HPDE6-E6E7 (cell line): ENCODE data around the gene WNT5B.

ENCODE experiments used
- DNase-seq: peaks from one replicate; pipeline ENCODE4 v3.0.0; 2011; ENCODE audit warnings: missing footprints; ENCODE audit errors: extremely low spot score

Gene WNT5B

DNA sequence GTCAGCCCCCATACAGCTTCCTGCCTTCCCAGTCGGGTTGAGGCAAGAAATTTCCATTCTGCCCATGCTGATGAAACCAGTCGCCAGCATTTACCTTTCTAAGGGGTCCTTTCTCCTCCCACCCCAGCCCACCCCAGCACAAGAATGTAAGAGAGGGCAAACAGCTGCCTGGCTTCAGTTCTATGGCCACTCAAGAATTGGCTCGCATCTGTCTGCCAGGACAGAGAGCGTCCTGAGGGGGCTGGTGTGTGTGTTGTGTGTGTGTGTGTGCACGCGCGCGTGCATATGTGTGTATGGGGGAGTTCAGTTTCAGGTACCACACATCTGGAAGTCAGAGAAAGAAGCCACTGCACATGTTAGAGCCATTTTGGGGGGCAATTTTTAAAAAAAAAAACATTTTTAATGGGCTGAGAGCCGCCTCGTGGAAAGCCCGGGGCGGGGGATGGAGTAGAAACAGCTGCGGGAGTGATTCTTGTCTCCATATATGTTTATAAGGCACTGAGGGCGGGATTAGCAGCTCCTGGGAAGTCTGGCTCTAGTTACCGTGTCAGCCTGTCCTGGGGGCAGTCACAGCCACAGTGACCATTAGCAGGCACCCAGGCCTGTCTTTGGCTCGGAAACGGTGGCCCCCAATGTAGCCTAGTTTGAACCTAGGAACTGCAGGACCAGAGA is at the start of gene WNT5B:
Gene WNT5B, plus strand, starts transcription at position 566 of the 672 bp plus-strand sequence. CDS start 2,124 bp downstream, outside the sequence.
- DNase-seq = no peak

DNA sequence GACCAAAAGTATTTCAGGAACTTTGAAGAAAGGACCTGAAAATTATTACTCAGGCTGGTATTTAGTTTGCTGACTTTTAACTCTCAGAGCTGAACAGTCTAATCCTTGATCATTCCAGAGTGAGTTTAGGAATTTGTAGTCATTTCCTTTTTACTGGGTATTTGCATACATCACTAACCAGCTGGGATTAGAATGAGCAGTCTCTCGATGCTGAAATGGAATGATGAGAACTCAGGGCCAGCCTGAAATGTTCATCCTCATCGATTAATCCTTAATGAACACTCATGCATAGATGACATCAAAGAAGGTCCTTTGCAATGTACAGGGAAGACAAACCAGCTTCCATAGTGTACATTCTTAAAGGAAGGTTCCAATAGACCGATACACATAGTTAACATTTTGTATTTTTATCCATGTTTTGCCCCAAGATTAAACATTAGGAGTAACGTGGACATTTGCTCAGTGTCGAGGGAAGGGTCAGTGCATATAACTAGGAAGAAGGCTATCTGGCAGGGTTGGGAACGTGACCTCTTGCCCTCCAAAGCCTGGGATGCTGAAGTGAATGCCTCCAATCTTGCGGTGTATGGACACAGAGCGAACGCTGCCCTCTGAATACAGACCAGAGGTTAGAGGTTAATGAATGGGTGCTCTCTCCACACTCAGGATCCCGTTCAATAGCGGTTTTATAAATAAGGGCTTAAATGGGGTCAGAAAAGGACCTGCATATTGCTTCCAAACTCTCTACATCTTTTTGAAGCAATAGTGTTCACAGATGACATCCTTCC is 49.2 kb upstream of the WNT5B start:
- DNase-seq = no peak

DNA sequence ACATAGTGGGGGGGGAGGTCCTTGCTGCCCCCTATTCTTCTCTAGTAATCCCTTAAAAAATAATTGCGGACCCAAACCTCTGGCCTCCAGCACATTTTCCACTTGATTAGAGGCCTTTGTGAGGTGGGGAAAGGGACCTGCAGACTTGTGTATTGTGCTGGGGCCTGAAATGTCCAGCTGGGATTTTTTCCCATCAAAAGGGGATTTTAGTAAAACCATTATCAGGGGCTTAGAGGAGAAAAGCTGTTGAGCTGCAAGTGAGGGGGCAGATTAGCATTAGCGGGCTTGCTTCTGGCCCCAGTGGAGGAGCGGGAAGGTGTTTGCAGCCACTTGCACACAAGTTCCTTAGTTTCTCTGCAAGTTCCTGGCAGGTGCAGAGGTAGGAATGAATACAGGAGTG is 48.5 kb upstream of the WNT5B start:
- DNase-seq = no peak

DNA sequence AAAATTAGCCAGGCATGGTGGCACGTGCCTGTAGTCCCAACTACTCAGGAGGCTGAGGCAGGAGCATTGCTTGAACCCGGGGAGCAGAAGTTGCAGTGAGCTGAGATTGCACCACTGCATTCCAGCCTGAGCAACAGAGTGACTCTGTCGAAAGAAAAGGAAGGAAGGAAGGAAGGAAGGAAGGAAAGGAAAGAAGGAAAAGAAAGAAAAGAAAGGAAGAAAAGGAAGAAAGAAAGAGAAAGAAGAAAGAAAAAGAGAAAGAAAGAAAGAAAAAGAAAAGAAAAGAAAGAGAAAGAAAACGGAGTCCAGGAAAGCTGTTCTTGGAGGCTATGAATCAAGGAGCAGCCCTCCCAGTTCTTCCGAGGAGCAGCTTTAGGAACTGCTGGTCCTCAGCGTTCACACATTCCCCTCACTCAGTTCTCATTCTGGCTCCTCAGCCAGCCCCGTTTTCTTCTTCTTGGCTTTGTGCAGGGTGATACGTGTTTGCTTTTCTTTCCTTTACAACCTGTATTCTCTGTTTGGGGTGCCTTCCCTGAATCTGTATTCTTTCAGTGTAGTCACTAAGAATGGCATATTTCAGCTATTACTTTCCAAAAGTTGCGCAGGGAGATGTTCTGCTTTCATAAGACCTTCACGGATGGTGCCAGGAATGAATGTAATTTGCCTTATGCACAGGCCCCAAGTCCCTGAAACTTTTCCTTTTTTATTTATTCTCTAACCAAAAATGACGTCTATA is 46.9 kb upstream of the WNT5B start:
- no peak for DNase-seq

DNA sequence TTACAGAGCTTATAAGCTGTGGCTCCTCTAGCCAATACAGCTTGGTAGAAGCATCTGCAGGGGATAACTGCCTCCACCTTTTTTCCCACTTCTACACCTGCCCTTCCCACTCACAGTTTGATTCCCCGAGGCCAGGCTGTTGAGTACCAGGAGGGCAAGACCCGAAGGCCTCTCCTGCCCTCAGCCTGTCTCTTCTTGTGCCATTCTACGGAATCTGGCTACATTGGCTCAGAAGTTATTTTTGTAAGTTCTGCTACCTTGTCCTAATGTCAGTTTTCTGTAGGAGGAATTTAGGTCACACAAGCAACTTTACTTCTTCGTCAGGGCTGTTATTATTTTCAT is 46.4 kb upstream of the WNT5B start:
- DNase-seq = no peak

DNA sequence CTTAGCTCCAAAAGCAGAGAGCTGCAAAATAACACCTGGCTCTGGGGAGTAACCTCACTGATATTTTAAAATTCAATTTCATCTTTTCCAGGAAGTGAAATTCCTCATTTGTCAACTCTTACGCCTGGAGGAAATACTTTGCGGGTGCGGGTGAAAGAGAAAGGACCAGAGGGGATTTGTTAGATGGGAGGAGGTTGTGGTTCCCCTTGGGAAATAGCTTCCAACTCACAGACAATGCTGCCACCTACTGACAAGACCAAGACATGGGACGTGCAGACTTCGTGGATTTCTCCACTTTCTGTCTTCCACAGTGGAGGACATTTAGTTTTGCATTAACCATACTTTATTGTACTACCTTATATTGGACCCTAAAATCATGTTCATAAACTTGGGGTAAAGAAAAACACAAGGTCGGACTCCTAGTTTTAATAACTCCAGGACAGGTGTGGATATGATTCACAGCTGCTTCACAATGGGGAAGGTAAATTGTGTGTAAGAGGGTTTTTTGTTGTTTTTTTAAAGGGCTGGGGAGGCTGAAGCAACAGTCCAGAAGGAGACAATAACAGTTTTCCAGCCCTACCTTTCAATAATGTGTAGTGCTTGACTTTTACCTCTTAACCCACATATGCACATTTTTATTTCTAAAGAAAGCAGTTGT is 45.5 kb upstream of the WNT5B start:
- peak; percentile 59 for DNase-seq

DNA sequence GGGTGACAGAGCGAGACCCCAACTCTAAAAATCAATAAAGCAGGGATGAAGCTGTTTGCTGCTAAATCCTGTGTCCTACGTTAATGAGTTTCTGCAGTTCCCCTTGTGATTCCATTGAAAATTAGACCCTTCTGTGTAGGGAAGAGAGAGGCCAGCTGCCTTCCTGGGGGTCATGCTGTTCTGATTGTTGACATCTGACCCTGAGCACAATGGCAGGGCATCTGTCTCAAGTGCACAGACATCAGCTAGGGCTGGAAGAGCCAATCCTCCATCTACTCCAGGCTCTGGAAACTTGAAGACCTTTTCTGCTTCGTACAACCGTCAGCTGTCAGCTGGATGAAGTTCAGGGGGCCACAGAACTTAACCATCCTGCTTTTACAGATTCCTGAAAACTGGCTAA is 44.7 kb upstream of the WNT5B start:
- no peak for DNase-seq

DNA sequence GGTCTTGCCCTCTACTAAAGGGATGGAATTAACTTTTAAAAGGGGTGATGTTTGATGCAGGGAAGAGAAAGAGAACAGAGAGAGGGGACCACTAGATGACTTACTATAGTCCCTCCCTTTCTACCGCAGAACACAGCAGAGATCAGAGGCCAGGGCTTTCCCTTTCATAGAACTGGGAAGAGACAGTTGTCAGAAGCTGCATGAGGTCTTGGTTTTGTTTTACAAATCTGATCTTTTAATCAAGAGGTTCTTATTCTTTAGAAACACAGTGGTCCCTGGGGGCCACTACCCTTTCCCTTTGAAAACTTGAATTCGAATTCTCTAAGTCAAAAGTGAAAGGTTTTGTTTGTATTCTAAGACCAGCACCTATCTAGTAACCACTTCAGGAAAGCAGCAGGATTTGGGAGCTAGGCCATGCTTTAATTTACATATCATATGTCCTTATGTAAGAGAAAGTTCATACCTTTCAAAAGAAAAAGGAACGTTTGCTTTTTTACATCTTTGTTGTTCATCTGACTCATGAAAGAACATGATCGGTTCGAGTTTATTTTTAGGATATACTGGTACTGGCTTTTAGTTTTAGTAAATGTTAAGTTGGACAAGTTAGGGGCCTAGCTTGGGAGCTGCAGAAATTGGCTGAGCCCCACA is 41.0 kb upstream of the WNT5B start:
- DNase-seq = no peak

DNA sequence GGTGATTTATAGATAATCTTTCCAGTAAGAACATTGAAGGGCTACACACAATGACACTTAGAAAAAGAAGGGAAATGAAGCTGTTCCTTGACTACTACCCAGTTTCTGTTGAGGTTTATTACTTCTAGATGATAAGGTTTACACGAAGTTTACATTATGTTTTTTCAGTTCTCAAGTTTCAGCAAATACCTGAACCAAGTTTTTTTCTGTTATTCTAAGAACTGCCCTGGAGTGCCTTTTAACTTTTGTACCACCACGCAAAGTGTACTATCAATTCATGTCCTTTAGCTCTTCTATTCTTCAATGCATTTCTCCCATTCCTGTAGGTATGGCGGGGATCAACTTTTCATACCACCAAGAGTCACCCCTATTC is 40.5 kb upstream of the WNT5B start:
- DNase-seq = no peak

DNA sequence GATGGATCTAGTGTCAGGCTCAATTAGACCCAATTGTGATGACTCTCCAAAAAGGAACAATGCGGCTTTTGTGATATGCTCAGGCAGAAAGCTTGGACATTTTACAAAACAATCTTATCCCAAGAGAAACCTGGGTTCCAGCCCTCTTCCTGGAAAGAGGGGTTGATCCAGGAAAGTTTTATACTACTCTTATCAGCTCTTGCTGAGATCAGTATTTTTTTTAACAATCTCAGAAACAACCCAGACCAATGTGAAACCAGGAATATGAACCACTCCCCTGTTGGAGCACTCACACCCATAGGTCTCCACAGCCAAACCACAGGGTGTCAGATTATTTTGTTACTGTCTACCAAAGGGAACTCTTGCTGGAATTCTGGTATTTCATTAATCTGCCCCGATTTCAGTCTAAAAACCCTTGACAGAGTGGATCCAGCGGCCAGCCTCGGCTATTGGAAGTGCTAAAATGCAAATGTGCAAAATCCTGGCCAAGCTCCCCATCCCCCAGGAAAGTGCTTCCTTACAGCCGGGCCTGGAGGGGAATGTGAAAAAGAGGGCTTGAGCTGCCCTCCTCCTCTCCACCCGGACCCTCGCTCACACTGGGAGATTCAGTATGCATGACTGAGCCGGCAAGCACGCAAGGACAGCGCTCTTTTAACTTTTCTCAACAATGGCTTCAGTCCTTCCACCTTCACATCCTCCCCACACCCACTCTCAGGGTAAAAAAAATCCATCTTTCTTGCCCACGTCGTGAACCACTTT is 38.6 kb upstream of the WNT5B start:
- DNase-seq = no peak

DNA sequence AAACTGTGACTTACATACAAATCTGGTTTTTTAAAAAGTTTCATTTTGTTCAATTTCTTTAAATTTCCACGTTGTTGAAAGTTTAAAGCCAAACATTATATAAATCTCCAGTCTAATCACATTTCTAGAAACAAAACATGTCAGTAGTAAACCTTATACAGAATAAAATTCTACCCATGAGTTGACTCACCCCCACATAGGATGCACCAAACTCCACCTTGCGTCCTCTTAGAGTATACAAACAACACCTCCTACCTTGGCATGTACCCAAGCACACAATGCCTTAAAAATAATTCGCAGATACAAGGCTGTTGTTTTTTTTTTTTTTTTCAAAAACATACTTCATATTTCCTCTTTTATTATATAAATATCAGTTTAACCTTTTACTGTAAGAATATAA is 38.0 kb upstream of the WNT5B start:
- peak; percentile 66 for DNase-seq

DNA sequence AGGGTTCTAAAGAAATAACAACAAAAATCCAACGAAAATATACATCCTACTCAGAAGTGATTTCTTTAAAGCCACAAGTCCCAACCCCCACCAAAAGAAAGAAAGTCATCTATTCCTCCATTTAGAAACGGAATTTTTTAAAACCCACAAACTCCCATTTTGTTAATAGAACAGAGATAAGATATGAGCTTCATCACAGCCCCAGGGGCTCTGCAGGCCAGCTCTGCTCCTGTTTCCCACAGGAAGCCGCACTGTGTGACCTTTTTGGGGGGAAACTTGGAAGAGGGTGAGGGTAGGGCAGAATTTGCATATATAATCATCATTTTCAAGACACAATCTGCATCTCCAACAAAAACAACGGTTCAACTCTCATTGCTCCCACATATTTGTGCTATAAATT is 37.5 kb upstream of the WNT5B start:
- no peak for DNase-seq

DNA sequence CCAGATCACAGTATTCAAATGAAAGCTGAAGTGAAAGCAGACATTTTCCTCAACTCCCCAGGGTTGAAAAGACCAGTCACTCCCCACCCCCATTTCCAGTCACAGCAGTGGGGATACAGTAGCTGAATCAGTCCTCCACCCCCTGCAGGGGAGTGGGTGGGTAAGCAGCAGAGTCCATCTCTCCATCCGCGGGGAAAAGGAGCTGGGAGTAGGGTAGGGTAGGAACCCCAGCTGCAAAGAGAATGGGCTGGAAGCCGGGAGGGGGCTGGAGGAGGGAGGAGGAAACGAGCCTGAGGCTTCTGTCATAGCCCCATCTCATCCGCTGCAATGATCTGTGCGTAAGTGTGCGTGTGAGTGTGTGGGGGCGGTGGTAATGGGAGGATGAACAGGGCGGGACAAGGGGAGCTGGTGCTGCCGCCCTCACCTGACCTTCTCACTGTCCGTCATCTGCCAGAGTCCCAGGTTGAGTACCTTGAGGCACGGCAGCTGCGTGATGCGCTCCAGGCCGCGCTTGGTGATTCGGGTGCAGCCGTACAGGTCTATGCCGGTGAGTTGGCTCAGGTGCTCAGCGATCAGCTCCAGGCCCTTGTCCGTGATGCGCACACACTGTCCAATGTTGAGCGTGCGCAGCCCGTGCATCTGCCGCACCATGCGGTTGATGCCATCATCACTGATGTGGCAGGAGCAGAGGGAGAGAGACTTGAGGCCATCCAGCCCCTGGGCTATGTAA is 36.4 kb upstream of the WNT5B start:
- DNase-seq = peak; percentile 20

DNA sequence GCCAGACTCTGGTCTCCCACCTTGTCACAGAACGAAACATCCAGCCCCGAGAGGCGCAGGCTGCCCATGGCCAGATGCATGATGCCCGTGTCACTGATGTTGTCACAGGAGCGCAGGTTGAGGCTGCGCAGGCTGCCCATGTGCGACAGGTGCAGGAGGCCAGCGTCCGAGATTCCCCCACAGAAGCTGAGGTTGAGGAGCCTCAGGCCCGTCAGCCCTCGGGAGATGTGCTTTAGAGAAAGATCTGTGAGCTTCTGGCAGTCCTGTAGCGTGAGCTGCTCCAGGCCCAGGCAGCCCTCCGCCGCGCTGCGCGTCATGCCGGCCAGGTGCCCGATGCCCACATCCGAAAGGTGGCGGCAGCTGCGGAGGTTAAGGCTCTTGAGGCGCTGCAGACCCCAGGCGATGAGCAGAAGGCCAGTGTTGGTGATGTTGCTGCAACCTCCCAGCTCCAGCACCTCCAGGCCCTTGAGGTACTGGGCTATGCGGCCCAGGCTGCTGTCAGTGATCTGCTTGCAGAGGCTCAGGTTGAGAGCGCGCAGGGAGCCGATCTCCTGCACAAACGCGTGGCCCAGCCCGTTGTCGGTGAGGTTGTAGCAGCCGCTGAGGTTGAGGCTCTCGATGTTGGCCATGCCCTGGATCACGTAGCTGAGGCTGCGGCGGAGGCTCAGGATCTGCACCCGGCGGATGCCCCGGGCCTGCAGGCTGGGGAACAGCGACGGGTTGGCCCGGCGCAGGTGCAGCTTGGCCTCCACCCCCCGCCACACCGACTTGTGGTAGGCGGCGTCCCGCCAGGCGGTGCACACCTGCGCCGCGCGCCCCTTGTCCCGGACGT is 35.6 kb upstream of the WNT5B start:
- peak; percentile 25 for DNase-seq

DNA sequence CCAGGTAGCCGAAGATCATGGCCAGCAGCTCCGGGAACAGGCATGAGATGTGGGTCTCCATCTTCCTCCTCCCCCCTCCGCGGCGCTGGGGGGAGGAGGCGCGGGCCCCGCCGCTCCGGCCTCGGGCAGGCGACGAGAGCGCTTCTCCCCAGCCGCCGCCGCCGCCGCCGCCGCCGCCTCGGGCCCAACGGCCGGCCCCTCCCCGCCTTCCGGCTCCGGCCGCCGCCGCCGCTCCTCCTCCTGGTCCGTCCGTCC is 35.1 kb upstream of the WNT5B start:
- no peak for DNase-seq

DNA sequence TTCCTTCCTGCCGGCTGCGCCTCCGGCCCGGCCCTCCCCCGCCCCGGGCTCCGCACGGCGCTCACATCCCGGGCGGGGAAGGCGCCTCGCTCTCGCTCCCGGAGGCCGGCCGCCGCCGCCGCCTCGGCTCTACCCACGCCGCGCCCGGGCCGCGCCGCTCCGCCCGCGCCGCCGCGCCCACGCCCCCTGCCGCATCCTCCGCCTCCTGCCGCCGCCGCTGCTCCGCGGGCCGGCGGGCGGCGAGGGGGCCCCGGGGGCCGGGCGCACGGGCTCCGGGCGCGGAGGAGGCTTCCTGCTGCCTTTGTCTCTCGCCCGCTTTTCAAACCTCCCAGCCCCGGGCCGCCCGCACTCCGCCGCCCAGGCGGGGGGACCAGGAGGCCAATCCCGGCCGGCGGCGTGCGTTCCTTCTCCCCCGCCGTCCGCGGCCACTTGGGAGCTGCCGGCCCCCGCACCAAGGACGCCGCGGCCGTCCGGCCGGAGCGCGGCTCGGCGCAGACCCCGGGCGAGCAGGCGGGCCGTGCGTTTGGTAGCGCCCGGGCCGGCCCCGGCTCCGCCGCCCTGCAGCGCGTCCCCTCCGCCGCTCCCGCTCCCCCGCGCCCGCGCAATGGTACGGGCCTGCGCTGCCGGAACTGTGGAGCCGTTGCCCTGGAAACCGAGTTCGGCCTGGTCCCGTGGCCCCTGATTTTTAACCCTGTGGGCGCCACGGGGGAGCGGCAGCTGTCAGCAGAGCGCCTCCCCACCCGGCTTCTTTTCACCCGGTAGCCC is 34.6 kb upstream of the WNT5B start, which contains the start of gene FBXL14:
Gene FBXL14, minus strand, starts transcription at position 321 of the 765 bp plus-strand sequence. CDS start 515 bp downstream, outside the sequence.
- DNase-seq = peak; percentile 46

DNA sequence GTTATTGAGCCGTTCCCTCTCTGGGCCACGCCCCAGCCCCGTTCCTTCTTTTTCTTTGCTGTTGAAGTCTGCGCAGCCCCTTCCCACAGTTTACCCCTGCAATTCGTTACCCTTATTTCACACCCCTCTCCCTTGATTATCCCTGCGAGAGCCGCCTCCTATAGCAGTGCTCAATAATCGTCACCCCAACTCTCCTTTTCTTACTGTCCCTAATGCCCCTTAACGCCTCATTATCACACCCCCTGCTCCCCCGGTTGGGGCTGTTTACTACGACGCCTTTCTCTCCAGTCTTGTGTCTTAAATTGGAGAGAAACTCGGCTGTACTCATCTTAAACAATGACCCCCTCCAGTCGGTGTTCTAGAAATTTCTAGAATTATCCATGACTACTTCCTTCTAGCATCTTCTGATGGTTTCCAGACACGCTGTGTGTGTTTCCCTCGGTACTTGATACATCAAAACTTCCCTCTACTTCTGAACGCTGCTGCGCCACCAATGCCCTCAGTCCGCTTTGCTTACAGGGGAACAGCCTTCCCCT is 33.9 kb upstream of the WNT5B start:
- DNase-seq = no peak

DNA sequence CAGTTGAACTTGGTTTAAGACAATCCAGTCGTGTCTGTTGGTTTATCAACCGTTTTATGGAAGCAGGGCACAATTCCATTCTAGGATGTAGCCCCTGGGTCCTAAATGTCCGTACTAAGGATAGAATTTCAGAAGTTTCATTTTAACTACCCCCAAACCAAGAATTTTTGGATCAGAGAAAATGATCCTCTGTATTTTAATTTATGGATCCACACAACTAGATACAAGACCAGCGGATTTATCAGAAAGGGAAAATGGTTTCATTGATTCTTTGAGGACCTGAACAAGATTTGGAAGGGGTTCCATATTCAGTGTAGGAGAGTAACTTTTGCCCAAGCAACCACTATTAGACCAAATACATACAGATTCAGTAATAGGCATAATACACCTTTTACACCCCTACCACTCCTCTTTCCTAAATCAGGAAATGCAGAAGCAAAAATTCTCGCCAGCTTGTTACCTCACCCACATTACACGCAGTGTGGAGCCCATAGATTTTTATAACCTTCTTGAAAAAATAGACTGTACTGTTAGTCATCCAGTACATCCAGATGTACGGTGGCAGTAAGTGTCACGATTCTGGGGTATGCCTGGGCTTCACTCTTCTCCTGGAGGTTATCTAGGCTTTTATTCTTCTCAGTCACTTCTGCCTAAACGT is 33.2 kb upstream of the WNT5B start:
- DNase-seq = no peak
